ENCODE results near the gene NDUFB5.

The NDUFB5 gene

GRCh38 chr3:179604321-179605078 is at the start of gene NDUFB5, which contains the start of gene MRPL47:
Gene NDUFB5 (plus strand): TSS chr3:179604794. CDS start chr3:179604816, 22 bp downstream.
Gene MRPL47 (minus strand): TSS chr3:179604638. CDS start chr3:179604624, 14 bp downstream.
- DNase-seq (ENCODE audit: insufficient read length, low spot score) (peak; percentile 58), FAIRE-seq (peak; percentile 32)
- TF ChIP-seq, protein P1, sequence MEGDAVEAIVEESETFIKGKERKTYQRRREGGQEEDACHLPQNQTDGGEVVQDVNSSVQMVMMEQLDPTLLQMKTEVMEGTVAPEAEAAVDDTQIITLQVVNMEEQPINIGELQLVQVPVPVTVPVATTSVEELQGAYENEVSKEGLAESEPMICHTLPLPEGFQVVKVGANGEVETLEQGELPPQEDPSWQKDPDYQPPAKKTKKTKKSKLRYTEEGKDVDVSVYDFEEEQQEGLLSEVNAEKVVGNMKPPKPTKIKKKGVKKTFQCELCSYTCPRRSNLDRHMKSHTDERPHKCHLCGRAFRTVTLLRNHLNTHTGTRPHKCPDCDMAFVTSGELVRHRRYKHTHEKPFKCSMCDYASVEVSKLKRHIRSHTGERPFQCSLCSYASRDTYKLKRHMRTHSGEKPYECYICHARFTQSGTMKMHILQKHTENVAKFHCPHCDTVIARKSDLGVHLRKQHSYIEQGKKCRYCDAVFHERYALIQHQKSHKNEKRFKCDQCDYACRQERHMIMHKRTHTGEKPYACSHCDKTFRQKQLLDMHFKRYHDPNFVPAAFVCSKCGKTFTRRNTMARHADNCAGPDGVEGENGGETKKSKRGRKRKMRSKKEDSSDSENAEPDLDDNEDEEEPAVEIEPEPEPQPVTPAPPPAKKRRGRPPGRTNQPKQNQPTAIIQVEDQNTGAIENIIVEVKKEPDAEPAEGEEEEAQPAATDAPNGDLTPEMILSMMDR (IDR thresholded peaks at IDR 0.05; ENCODE audit: insufficient read depth, missing control alignments): no peak

DNA sequence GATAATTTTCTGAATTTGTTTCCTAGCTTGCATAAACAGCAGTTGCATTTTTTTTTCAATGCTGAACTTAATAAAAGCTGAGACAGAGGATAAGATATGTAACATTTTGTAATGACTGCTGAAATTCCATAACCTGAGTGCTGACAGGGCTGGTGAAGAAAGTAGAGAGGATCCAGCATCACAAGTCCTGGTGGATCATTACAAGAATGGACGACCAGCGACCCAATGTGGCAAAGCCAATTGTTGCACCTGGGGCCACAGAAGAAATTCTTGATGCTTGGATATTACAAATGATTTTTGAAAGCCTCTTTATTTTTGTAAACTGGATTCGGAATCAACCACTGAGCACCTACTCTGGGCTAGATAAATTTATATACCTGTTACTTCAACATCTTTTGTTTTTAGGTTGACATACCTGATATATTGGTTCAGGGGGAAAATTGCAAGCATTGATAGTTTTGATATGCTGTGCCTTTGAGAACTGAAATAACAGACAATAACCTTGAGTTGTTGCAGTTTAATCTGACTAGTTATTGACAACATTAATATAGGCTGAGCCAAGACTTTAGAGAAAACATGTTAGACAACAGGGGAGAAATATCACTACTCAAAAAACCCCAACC is 45.7 kb upstream of the NDUFB5 start:
- DNase-seq (ENCODE audit: insufficient read length, low spot score) (no peak), FAIRE-seq (peak; percentile 82)
- TF ChIP-seq, protein P1 (IDR thresholded peaks at IDR 0.05; ENCODE audit: insufficient read depth, missing control alignments): peak; percentile 95

DNA sequence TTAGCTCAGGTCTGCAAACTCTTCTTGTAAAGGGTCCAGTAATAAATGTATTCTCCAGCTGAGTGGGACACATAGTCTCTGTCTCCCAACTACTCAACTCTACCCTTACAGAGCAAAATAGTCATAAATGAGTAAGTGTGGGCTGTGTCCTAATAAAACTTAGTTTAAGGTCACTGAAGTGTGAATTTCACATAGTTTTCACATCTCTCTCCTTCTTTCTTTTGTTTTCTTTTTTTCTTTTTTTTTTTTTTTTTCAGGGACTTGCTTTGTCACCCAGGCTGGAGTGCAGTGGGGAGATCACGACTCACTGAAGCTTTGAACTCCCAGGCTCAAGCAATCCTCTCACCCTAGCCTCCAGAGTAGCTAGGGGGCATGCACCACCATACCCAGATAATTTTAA is 43.8 kb upstream of the NDUFB5 start:
- FAIRE-seq (no peak), DNase-seq (ENCODE audit: insufficient read length, low spot score) (no peak)
- TF ChIP-seq, protein P1 (IDR thresholded peaks at IDR 0.05; ENCODE audit: insufficient read depth, missing control alignments): no peak

GRCh38 chr3:179562591-179563270 is 41.9 kb upstream of the NDUFB5 start, which contains the start of gene ACTL6A:
Gene ACTL6A (plus strand): TSS chr3:179562926. CDS start chr3:179563093, 167 bp downstream.
- DNase-seq (ENCODE audit: insufficient read length, low spot score): peak; percentile 81
- TF ChIP-seq, protein P1 (IDR thresholded peaks at IDR 0.05; ENCODE audit: insufficient read depth, missing control alignments): no peak
- FAIRE-seq: no peak

- TF ChIP-seq, protein P1 (IDR thresholded peaks at IDR 0.05; ENCODE audit: insufficient read depth, missing control alignments): no peak
- DNase-seq (ENCODE audit: insufficient read length, low spot score): no peak
- no peak for FAIRE-seq
Observed at GRCh38 chr3:179563271-179563783, 41.3 kb upstream of the NDUFB5 start.

GRCh38 chr3:179565496-179565895 is 39.1 kb upstream of the NDUFB5 start:
- no peak for FAIRE-seq
- TF ChIP-seq, protein P1 (IDR thresholded peaks at IDR 0.05; ENCODE audit: insufficient read depth, missing control alignments): no peak
- no peak for DNase-seq (ENCODE audit: insufficient read length, low spot score)
